ENCODE measurements around the gene NDEL1.

Gene NDEL1

DNA sequence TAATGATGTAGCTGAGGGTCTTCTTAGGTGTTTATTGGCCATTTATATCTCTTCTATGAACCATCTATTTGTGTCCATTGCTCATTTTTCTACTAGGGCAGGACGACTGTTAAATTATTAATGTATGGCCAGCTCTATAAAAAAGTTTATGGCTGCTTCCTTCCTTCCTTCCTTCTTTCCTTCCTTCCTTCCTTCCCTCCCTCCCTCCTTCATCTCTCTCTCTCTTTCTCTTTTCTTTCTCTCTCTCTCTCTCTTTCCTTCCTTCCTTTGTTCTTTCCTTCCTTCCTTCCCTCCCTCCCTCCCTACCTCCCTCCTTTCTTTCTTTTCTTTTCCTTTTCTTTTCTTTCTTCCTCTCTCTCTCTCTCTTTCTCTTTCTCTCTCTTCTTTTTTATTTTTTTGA lies 17.2 kb upstream of the NDEL1 start:
- no peak for DNase-seq

DNA sequence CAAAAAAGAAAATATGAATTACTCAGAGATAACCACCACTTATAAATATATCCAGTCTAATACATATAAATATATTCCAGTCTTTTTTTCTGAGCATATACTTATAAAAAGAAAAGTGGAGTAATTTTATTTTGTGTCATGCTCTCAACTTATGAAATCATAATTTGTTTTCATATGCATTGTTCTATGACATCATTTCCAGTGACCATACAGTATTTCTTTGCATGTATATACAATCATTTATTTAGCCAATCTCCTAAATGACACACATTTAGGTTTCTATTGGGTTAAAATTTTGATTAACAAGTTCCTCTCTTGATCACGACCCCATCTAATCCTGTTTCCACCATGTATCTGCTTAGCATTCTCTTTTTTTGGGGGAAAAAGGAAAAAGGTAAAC lies 16.4 kb upstream of the NDEL1 start:
- no peak for DNase-seq

DNA sequence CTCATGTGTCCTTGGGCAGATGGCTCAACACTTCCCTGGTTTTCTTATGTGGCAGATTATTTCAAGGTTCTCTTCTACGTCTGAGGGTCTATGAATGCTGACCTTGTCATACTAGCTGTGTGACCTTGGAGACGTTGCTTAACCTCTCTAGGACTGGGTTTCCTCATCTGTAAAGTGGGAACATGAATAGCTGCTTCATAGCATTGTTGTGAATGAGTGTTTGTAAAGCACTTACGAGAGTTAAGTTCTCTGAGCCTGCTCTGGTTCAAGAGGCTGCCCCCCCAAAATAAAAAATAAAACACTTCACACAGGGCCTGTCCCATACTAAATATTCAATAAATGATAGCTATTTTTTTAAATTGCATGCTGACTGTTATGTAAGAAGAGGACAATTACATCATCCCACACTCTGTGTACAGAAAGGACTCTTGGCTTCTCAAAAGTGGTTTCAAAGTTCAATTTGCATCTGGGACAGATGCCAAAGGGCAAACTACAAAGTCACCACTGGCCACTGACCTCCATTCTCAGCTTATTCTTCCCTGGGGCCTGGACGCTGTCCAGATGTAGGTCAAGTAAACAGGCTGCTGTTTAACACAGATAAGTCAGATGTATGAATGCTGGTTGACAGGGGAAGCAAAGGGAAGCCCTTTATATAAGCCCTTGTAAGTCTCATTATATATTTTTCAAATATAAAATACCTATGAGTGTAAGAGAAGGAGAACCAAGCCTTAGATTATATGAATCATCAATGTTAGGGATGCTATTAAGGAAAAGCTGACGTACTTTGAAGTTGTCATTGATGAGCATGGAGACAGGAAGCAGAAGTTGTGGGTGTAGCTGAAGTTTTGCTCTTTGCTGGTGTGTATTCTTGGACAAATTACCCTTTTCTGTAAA lies 15.4 kb upstream of the NDEL1 start:
- DNase-seq: no peak

- no peak for DNase-seq
These were observed 14.1 kb upstream of the NDEL1 start for GRCh38 chr17:8421571-8421970.

GRCh38 chr17:8426094-8426720 lies 9.5 kb upstream of the NDEL1 start:
- no peak for DNase-seq

GRCh38 chr17:8426802-8427201 lies 8.9 kb upstream of the NDEL1 start:
- DNase-seq: no peak

DNA sequence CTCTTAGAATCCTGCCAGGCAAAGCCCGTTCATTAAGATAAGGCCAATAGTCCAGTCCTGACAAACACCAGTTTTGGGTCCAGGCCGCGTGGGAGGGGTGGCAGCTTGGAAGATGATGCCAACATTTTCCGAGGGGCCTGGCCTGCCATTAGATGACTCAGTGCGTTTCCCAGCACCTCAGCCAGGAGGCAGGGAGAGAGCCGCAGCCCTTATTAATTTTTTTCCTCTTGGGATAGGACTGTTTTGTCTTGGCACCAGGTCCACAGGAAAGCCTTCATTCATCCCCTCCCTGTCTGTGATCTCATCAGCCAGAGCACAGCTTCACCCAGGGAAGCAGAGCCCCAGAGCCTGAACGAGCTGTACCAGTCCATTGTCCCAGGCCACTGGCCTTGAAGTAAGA lies 4.7 kb upstream of the NDEL1 start:
- DNase-seq: no peak

- no peak for DNase-seq
These were observed 622 bp downstream of the NDEL1 start for GRCh38 chr17:8436169-8436843.

GRCh38 chr17:8436844-8437171 lies 1.1 kb downstream of the NDEL1 start:
- no peak for DNase-seq

- no peak for DNase-seq
These were observed 2.8 kb downstream of the NDEL1 start for GRCh38 chr17:8438441-8438840.

- no peak for DNase-seq
These were observed 4.0 kb downstream of the NDEL1 start for GRCh38 chr17:8439681-8440080.

GRCh38 chr17:8441690-8442089 lies 6.0 kb downstream of the NDEL1 start:
- no peak for DNase-seq

DNA sequence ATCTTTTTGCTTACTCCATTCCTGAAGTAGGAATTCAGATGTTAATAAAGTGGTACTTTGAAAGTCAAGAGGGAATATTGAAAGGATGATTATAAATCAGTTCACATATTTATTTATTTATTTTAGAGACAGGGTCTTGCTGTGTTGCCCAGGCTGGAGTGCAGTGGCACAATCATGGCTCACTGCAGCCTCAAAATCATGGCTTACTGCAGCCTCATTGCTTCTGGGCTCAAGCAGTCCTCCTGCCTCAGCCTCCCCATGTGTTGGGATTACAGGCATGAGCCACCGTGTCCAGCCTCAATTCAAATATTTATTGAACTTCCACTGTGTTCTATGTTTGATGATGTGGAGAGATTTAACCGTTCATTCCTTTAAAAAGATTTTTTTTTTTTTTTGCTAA lies 6.6 kb downstream of the NDEL1 start:
- DNase-seq: no peak

DNA sequence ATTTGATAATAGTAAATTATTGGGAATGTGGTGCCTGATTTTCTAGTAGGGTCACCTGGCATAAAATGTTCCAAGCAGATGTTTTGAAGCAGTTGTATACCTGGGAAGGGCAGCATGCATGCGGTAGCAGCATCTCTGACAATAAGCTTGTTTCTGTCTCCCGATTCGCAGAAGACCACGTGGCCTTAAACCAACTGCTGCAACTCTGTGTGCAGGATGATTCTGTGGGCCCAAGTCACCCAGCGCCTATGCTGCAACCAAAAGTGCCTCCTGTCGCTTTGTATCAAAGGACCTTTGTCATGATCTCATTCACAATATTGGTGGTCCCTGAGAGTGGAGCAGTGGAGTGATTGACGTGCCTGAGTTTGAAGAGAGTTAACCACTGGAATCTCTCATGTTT lies 8.1 kb downstream of the NDEL1 start:
- no peak for DNase-seq

- DNase-seq: no peak
These were observed 8.8 kb downstream of the NDEL1 start for GRCh38 chr17:8444494-8444893.

DNA sequence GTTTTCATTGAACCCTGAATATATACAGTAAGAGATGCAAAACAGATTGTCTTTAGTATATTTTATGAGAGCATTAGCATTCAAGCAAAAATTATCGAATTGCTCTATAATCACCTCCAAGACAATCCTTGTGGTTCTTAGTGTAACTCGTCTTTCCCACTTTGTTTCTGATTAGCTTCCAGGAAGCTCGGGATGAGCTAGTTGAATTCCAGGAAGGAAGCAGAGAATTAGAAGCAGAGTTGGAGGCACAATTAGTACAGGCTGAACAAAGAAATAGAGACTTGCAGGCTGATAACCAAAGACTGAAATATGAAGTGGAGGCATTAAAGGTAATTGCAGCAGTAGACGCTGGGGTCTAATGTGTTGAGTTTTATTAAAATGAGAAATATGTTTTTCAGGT lies 9.9 kb downstream of the NDEL1 start:
- DNase-seq: no peak

DNA sequence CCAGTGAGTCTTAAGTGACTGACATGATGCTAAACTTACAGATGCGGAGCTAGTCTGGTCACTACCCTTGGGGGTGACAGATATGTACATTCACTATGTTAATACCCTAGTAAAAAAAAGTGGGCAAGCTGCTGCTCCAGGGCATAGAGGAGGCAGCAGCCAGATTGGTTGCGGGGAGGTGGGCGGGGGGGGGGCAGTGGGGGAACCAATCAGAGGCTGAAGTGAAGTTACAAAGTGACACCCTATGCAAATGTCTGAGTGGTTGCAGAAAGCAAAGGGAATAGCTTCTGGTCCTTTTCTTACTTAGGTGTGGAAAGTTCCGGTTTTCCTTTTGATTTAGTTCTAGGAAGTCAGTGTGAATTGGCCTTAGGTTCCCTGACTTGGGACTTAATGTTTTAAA lies 12.1 kb downstream of the NDEL1 start:
- DNase-seq: no peak

- DNase-seq: no peak
These were observed 12.6 kb downstream of the NDEL1 start for GRCh38 chr17:8448310-8448709.

DNA sequence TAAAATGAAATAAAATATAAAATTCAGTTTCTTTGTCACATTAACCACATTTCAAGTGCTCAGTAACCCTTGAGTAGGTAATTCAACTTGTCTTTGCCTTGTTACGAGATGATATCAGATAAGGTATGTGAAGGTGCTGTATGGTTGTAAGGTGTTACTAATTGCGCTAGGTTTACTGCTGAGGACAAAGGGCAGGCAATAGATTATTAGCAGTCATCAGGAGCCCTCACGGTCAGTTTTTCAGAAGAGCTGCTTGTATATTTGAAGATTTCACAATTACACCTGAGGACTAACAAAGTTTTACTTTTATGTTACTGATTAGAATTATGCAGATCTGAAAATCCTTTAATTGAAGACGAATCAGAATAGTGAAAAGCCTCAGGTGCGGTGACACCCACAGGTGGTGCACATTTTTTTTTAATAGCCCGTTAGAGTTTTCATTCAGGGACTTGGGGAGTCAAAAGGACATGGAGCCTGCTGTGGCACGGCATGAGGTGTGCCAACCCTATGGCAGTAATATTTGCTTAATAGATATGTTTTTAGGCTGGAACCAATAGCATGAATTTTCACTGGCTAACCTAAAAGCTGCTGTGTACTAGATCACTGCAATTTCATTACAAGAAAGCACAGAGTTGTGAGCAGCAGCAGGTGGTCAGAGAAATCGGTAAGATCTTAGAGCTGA lies 16.4 kb downstream of the NDEL1 start:
- DNase-seq: no peak

GRCh38 chr17:8453326-8453725 lies 17.6 kb downstream of the NDEL1 start:
- DNase-seq: no peak

GRCh38 chr17:8455665-8456209 lies 20.1 kb downstream of the NDEL1 start:
- no peak for DNase-seq

- no peak for DNase-seq
These were observed 22.4 kb downstream of the NDEL1 start for GRCh38 chr17:8458128-8458527.

DNA sequence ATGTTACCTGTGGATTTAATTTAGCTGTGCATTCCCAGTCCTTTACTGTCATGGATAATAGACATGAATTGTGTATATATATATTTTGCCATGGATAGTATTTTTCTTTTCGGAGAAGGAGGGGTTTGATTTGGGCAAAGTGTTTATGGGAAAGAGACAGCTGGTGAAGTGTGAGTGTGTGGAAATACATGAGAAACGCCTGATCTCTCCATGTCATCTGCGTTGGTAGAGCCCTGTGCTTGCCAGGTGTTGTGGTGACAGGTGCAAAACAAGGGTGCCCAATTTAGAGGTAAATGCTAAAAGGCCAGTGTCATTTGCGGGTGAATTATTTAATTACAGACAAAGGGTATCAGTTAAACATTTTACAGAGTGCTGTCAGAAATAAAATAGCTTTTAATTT lies 23.4 kb downstream of the NDEL1 start:
- DNase-seq: no peak

Measured in NCI-H524 treated with DMSO at 0.1 percent for 48 hours (cell line).